PC-9 (cell line): ENCODE data around the gene ELP4. TPM values are rescaled to one million over a fixed set of nuclear protein-coding genes. Genes with fewer than 3 reads are reported as not detected.

Experiments used
- BruUV-seq: library from RNA; stranded (reverse); fragments of 400-500 nt; replicated peaks from 2 replicates; lab custom pipeline; 2021; lab: Mats Ljungman, UMichigan
- CTCF ChIA-PET: fragments of 300-600 bp; sonication (Branson Sonifier 250); formaldehyde crosslinking; loops from one replicate; lab custom pipeline; 2022; ENCODE audit warnings: antibody characterized with exemption; lab: Charles Lee
- POLR2A ChIA-PET: fragments of 300-600 bp; sonication (Branson Sonifier 250); formaldehyde crosslinking; loops from one replicate; lab custom pipeline; 2022; ENCODE audit warnings: antibody characterized with exemption; ENCODE audit not compliant: unreplicated experiment; lab: Charles Lee
- DNase-seq, 2 experiments: peaks; one replicate each; pipeline versions ENCODE4 v3.0.0 to v3.0.0-alpha.2; 2015 to 2022; ENCODE audit warnings: mixed read lengths in 1 of 2
- H2AFZ ChIP-seq: fragments of 200-600 bp; sonication (generic); 2 replicates; pipeline ENCODE4 v1.8.1; 2017; ENCODE audit warnings: antibody characterized with exemption
- H3F3A ChIP-seq: fragments of 200-600 bp; sonication (generic); 2 replicates; pipeline ENCODE4 v1.8.1; 2017; ENCODE audit warnings: antibody characterized with exemption, mild to moderate bottlenecking, low read depth; ENCODE audit not compliant: insufficient read depth
- H3K27ac ChIP-seq: fragments of 200-600 bp; sonication (generic); 2 replicates; pipeline ENCODE4 v1.6.1; 2016; ENCODE audit warnings: mixed run types
- H3K27me3 ChIP-seq: fragments of 200-600 bp; sonication (generic); 2 replicates; pipeline ENCODE4 v1.6.1; 2016; ENCODE audit warnings: low read depth, mixed run types; ENCODE audit not compliant: insufficient read depth
- H3K36me3 ChIP-seq: fragments of 200-600 bp; sonication (generic); 2 replicates; pipeline ENCODE4 v1.6.1; 2016; ENCODE audit warnings: low read depth, mixed run types
- H3K4me1 ChIP-seq: fragments of 200-600 bp; sonication (generic); replicated peaks from 2 replicates; pipeline ENCODE4 v1.6.1; 2016; ENCODE audit warnings: mixed run types; ENCODE audit not compliant: insufficient read depth
- H3K4me2 ChIP-seq: fragments of 200-600 bp; sonication (generic); 2 replicates; pipeline ENCODE4 v1.6.1; 2017; ENCODE audit warnings: mixed run types
- H3K4me3 ChIP-seq: fragments of 200-600 bp; sonication (generic); 2 replicates; pipeline ENCODE4 v1.6.1; 2016; ENCODE audit warnings: mixed run types
- H3K79me2 ChIP-seq: fragments of 200-600 bp; sonication (generic); 2 replicates; pipeline ENCODE4 v1.6.1; 2017; ENCODE audit warnings: low read depth, mixed run types
- H3K9me2 ChIP-seq: fragments of 200-600 bp; sonication (generic); 2 replicates; pipeline ENCODE4 v1.8.1; 2017; ENCODE audit warnings: mild to moderate bottlenecking; ENCODE audit not compliant: insufficient read depth
- H3K9me3 ChIP-seq: fragments of 200-600 bp; sonication (generic); 2 replicates; pipeline ENCODE4 v1.8.1; 2016; ENCODE audit warnings: low read depth; ENCODE audit not compliant: insufficient read depth
- H4K20me1 ChIP-seq: fragments of 200-600 bp; sonication (generic); 2 replicates; pipeline ENCODE4 v1.8.1; 2017; ENCODE audit not compliant: insufficient read depth
- EZH2 ChIP-seq: fragments of 200-600 bp; sonication (generic); IDR thresholded peaks from 2 replicates; pipeline ENCODE4 v1.8.0; 2017; ENCODE audit warnings: antibody characterized with exemption, low read depth
- intact Hi-C: fragments of 100-400 bp; cut with micrococcal nuclease; formaldehyde crosslinking; loops from one replicate; pipeline ENCODE4 v1.10.0; 2022; ENCODE audit not compliant: unreplicated experiment
- total RNA-seq: library from RNA; stranded (reverse); gene quantifications from 2 replicates; pipeline ENCODE4 v1.2.3, GENCODE V29; 2021
- TF ChIP-seq, protein P1 (sequence below): fragments of 200-600 bp; sonication (generic); conservative IDR thresholded peaks from 2 replicates; pipeline ENCODE4 v1.6.1; 2017; ENCODE audit warnings: mixed run types, antibody characterized with exemption, mild to moderate bottlenecking, moderate library complexity

The ELP4 gene
- total RNA-seq, 1 experiment from 2014 or later, result 20.5 TPM

DNA sequence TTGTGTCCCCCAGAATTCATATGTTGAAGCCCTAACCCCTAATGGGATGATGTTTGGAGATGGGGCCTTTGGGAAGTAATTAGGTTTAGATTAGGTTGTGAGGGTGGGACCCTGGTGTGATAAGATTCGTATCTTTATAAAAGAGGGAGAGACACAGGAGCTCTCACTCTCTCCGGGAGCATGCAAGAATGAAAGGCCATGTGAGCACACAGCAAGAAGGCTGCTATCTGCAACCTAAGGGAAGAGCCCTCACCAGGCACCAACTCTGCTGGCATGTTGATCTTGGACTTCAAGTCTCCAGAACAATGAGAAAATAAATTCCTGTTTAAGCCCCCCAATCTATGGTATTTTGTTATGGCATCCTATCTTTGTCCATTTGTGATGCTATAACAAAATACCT, 97.3 kb downstream of the ELP4 start:
- no peaks in the 10 kb centered on the region for H3K79me2 ChIP-seq
- H3K27me3 ChIP-seq, result no peaks in the 10 kb centered on the region
- TF ChIP-seq, protein P1, sequence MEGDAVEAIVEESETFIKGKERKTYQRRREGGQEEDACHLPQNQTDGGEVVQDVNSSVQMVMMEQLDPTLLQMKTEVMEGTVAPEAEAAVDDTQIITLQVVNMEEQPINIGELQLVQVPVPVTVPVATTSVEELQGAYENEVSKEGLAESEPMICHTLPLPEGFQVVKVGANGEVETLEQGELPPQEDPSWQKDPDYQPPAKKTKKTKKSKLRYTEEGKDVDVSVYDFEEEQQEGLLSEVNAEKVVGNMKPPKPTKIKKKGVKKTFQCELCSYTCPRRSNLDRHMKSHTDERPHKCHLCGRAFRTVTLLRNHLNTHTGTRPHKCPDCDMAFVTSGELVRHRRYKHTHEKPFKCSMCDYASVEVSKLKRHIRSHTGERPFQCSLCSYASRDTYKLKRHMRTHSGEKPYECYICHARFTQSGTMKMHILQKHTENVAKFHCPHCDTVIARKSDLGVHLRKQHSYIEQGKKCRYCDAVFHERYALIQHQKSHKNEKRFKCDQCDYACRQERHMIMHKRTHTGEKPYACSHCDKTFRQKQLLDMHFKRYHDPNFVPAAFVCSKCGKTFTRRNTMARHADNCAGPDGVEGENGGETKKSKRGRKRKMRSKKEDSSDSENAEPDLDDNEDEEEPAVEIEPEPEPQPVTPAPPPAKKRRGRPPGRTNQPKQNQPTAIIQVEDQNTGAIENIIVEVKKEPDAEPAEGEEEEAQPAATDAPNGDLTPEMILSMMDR, result no peak
- no peak for TF ChIP-seq EZH2
- no peaks in the 10 kb centered on the region for H3K4me1 ChIP-seq
- H3K4me3 ChIP-seq, result no peak overlapping the region
- H3K36me3 ChIP-seq, result no peaks in the 10 kb centered on the region
- no peak overlapping the region for H2AFZ ChIP-seq
- no peaks in the 10 kb centered on the region for H4K20me1 ChIP-seq
- no TSS peak for BruUV-seq
- H3K27ac ChIP-seq, result no peak overlapping the region
- no peak for DNase-seq
- intact Hi-C loops, result no loop called here
- POLR2A ChIA-PET, result no interaction called here
- H3K4me2 ChIP-seq, result no peak overlapping the region
- H3K9me3 ChIP-seq, result no peaks in the 10 kb centered on the region
- CTCF ChIA-PET, result no interaction called here
- no peaks in the 10 kb centered on the region for H3F3A ChIP-seq
- no peaks in the 10 kb centered on the region for H3K9me2 ChIP-seq

DNA sequence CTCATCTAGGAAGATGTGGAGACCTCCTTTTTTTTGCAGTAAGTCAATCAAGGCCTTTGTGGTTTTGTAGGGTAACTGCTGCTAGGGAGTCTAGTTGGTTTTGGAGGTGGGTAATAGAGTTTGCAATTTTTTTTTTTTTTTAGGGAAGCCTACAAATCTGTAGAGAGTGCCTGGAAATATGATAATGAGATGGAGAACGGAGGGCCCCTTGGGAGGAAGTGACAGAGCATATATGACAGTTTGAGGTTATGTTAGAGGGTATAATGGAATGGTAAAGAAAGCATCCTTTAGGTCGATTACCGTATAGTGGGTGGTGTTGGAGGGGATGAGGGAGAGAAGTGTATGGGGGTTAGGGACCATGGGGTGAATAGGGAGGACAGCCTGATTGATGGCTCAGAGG, 98.3 kb downstream of the ELP4 start:
- Histone ChIP-seq H3K4me2 (no peak overlapping the region), H3K9me2 (no peaks in the 10 kb centered on the region), H3K9me3 (no peaks in the 10 kb centered on the region), H3K4me1 (no peaks in the 10 kb centered on the region), H3K36me3 (no peaks in the 10 kb centered on the region), H3F3A (no peaks in the 10 kb centered on the region), H2AFZ (no peak overlapping the region), H3K27ac (no peak overlapping the region), H3K27me3 (no peaks in the 10 kb centered on the region), H3K4me3 (no peak overlapping the region), H3K79me2 (no peaks in the 10 kb centered on the region), H4K20me1 (no peaks in the 10 kb centered on the region)
- POLR2A ChIA-PET, result no interaction called here
- intact Hi-C loops, result no loop called here
- TF ChIP-seq, protein P1, result no peak
- TF ChIP-seq EZH2, result no peak
- no peak for DNase-seq
- no TSS peak for BruUV-seq
- CTCF ChIA-PET, result no interaction called here

DNA sequence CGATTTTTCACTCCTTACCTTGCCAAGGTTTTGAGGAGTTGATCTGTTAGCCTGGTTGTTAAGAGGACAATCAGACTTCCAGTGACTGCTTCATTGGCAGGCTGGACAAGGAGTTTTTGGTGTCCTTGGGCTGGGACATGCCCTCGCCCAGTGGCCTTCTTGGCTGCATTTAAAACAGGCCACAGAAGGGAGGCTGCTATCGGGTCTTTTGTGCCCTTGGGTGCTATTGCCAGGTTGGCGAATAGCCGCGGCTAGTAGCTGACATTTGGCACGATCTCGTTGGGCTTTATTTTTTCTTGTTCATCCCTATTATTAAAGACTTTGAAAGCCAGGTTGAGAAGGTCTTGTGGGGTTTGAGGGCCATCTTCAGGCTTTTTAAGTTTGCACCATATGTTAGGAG, 99.4 kb downstream of the ELP4 start:
- POLR2A ChIA-PET, result no interaction called here
- no peaks in the 10 kb centered on the region for H3K4me1 ChIP-seq

More for the DNA sequence above, 99.4 kb downstream of the ELP4 start:
- Histone ChIP-seq H3K4me3 (no peak overlapping the region), H2AFZ (no peak overlapping the region), H3K27me3 (no peaks in the 10 kb centered on the region), H3K36me3 (no peaks in the 10 kb centered on the region), H3K9me3 (no peaks in the 10 kb centered on the region), H3K9me2 (no peaks in the 10 kb centered on the region), H3F3A (no peaks in the 10 kb centered on the region), H3K79me2 (no peaks in the 10 kb centered on the region), H4K20me1 (no peaks in the 10 kb centered on the region), H3K4me2 (no peak overlapping the region), H3K27ac (no peak overlapping the region)
- CTCF ChIA-PET, result no interaction called here
- DNase-seq, result no peak
- no TSS peak for BruUV-seq
- intact Hi-C loops, result no loop called here
- TF ChIP-seq, protein P1, result no peak
- no peak for TF ChIP-seq EZH2
